HEK293 (cell line): Measurements from ENCODE around the gene FTO.

Experiments
- KLF10 ChIP-seq: fragments of 450-650 bp; IDR thresholded peaks from 2 replicates; pipeline ENCODE4 v1.5.1; 2018; ENCODE audit warnings: missing biosample characterization, mild to moderate bottlenecking, missing genetic modification characterization
- OVOL3 ChIP-seq: fragments of 450-650 bp; formaldehyde crosslinking; IDR thresholded peaks from 2 replicates; pipeline ENCODE4 v1.5.1; 2016; ENCODE audit warnings: missing biosample characterization, missing genetic modification characterization
- PRDM4 ChIP-seq: fragments of 450-650 bp; formaldehyde crosslinking; IDR thresholded peaks from 2 replicates; pipeline ENCODE4 v1.5.1; 2017; ENCODE audit warnings: missing biosample characterization, missing genetic modification characterization
- PRDM6 ChIP-seq: fragments of 450-650 bp; formaldehyde crosslinking; IDR thresholded peaks from 2 replicates; pipeline ENCODE4 v1.5.1; 2017; ENCODE audit warnings: missing biosample characterization, missing genetic modification characterization
- YY1 ChIP-seq: fragments of 450-650 bp; formaldehyde crosslinking; IDR thresholded peaks from 2 replicates; pipeline ENCODE4 v1.5.1; 2018; ENCODE audit warnings: missing biosample characterization, missing genetic modification characterization
- ZNF114 ChIP-seq: fragments of 450-650 bp; formaldehyde crosslinking; IDR thresholded peaks from 2 replicates; pipeline ENCODE4 v1.5.0; 2017; ENCODE audit warnings: missing biosample characterization, missing genetic modification characterization
- ZNF140 ChIP-seq: fragments of 450-650 bp; formaldehyde crosslinking; IDR thresholded peaks from 2 replicates; pipeline ENCODE4 v1.5.1; 2016; ENCODE audit warnings: missing biosample characterization, missing genetic modification characterization
- ZNF175 ChIP-seq: fragments of 450-650 bp; formaldehyde crosslinking; IDR thresholded peaks from 2 replicates; pipeline ENCODE4 v1.5.1; 2016; ENCODE audit warnings: missing biosample characterization, missing genetic modification characterization
- ZNF239 ChIP-seq: fragments of 450-650 bp; formaldehyde crosslinking; IDR thresholded peaks from 2 replicates; pipeline ENCODE4 v1.5.1; 2016; ENCODE audit warnings: missing biosample characterization, missing genetic modification characterization
- ZNF292 ChIP-seq: fragments of 450-650 bp; formaldehyde crosslinking; IDR thresholded peaks from 2 replicates; pipeline ENCODE4 v1.5.1; 2016; ENCODE audit warnings: low read depth, missing biosample characterization, missing genetic modification characterization, borderline replicate concordance
- ZNF335 ChIP-seq: fragments of 450-650 bp; formaldehyde crosslinking; conservative IDR thresholded peaks from 2 replicates; pipeline ENCODE4 v1.5.1; 2016; ENCODE audit warnings: missing biosample characterization, missing genetic modification characterization
- ZNF404 ChIP-seq: fragments of 450-650 bp; formaldehyde crosslinking; IDR thresholded peaks from 2 replicates; pipeline ENCODE4 v1.5.1; 2017; ENCODE audit warnings: missing biosample characterization, missing genetic modification characterization
- ZNF423 ChIP-seq: fragments of 450-650 bp; formaldehyde crosslinking; IDR thresholded peaks from 2 replicates; pipeline ENCODE4 v1.5.1; 2016; ENCODE audit warnings: missing biosample characterization, missing genetic modification characterization
- ZNF426 ChIP-seq: fragments of 450-650 bp; formaldehyde crosslinking; IDR thresholded peaks from 2 replicates; pipeline ENCODE4 v1.5.1; 2017; ENCODE audit warnings: missing biosample characterization, missing genetic modification characterization, mild to moderate bottlenecking, inconsistent platforms, moderate library complexity
- ZNF501 ChIP-seq: fragments of 450-650 bp; formaldehyde crosslinking; IDR thresholded peaks from 2 replicates; pipeline ENCODE4 v1.5.1; 2016; ENCODE audit warnings: missing biosample characterization, missing genetic modification characterization
- ZNF514 ChIP-seq: fragments of 450-650 bp; formaldehyde crosslinking; IDR thresholded peaks from 2 replicates; pipeline ENCODE4 v1.5.1; 2016; ENCODE audit warnings: missing biosample characterization, missing genetic modification characterization
- ZNF518A ChIP-seq: fragments of 450-650 bp; formaldehyde crosslinking; conservative IDR thresholded peaks from 2 replicates; pipeline ENCODE4 v1.5.1; 2016; ENCODE audit warnings: low read depth, missing biosample characterization, missing genetic modification characterization
- ZNF645 ChIP-seq: fragments of 450-650 bp; formaldehyde crosslinking; IDR thresholded peaks from 2 replicates; pipeline ENCODE4; 2016; ENCODE audit warnings: missing biosample characterization, missing genetic modification characterization
- ZNF701 ChIP-seq: fragments of 450-650 bp; formaldehyde crosslinking; IDR thresholded peaks from 2 replicates; pipeline ENCODE4 v1.5.1; 2016; ENCODE audit warnings: missing biosample characterization, missing genetic modification characterization
- ZNF843 ChIP-seq: fragments of 450-650 bp; formaldehyde crosslinking; IDR thresholded peaks from 2 replicates; pipeline ENCODE4 v1.5.1; 2016; ENCODE audit warnings: missing biosample characterization, missing genetic modification characterization
- ZSCAN30 ChIP-seq: fragments of 450-650 bp; IDR thresholded peaks from 2 replicates; pipeline ENCODE4 v1.5.1; 2018; ENCODE audit warnings: missing biosample characterization, mild to moderate bottlenecking, missing genetic modification characterization, moderate library complexity

The FTO gene

GRCh38 chr16:54067322-54068065, 363.5 kb downstream of the FTO start (continued):
- TF ChIP-seq ZNF518A (no peak), ZNF404 (tag by site-specific recombination) (no peak), ZNF423 (tag by site-specific recombination) (0 out of 2 replicates have a peak, but pooled peaks have one; percentile 28), ZNF239 (tag by site-specific recombination) (no peak), PRDM4 (tag by site-specific recombination) (peak; percentile 84), ZNF501 (no peak), PRDM6 (tag by site-specific recombination) (peak; percentile 63), ZNF426 (tag by site-specific recombination) (no peak), ZSCAN30 (tag by site-specific recombination) (peak; percentile 73), ZNF645 (tag by site-specific recombination) (no peak), ZNF175 (tag by site-specific recombination) (no peak), KLF10 (tag by site-specific recombination) (peak; percentile 53), ZNF514 (no peak), ZNF335 (tag by site-specific recombination) (no peak), ZNF114 (tag by site-specific recombination) (no peak), OVOL3 (tag by site-specific recombination) (peak; percentile 82), ZNF292 (tag by site-specific recombination) (no peak), ZNF701 (tag by site-specific recombination) (no peak), ZNF843 (tag by site-specific recombination) (peak; percentile 95), YY1 (peak; percentile 74), ZNF140 (no peak)
- TF ChIP-seq, all 188 proteins: peak for 24
